Measurements from ENCODE around the gene RUVBL1. TPM values are rescaled to one million over a fixed set of nuclear protein-coding genes. Genes with fewer than 3 reads are reported as not detected.

Gene RUVBL1
- total RNA-seq, 1 donor from 2014 or later, result 68.7 TPM

GRCh38 chr3:128112357-128112968, 11.1 kb downstream of the RUVBL1 start:
- Histone ChIP-seq H3K27me3 (ENCODE audit: control insufficient read depth, insufficient read depth, low read length) (no peaks in the 10 kb centered on the region), H3K4me3 (ENCODE audit: low read depth, low read length) (no peak overlapping the region), H3K36me3 (ENCODE audit: control insufficient read depth, insufficient read depth, low read length) (peaks cover 1% of the 10 kb centered on the region)
- TF ChIP-seq, protein P1, sequence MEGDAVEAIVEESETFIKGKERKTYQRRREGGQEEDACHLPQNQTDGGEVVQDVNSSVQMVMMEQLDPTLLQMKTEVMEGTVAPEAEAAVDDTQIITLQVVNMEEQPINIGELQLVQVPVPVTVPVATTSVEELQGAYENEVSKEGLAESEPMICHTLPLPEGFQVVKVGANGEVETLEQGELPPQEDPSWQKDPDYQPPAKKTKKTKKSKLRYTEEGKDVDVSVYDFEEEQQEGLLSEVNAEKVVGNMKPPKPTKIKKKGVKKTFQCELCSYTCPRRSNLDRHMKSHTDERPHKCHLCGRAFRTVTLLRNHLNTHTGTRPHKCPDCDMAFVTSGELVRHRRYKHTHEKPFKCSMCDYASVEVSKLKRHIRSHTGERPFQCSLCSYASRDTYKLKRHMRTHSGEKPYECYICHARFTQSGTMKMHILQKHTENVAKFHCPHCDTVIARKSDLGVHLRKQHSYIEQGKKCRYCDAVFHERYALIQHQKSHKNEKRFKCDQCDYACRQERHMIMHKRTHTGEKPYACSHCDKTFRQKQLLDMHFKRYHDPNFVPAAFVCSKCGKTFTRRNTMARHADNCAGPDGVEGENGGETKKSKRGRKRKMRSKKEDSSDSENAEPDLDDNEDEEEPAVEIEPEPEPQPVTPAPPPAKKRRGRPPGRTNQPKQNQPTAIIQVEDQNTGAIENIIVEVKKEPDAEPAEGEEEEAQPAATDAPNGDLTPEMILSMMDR (IDR thresholded peaks at IDR 0.05; ENCODE audit: insufficient read depth, low read length, poor library complexity, severe bottlenecking), result no peak
- DNase-seq (ENCODE audit: low read depth), result peak; percentile 76

DNA sequence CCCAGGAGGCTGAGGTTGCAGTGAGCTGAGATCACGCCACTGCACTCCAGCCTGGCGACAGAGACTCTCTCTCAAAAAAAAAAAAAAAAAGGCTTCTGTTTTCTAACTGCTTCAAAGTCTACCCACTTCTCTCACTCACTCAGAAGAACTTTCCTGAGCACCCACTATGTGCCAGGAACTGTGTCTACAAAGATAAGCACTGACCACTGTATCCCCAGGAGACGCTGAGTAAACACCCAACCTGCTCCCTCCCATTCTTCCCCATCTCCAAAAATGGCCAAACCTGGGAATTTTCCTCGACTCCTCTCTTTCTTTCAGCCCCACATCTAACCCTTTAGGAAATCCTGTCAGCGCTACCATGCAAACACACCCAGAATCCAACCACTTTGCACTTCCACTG, 12.5 kb downstream of the RUVBL1 start:
- Histone ChIP-seq H3K4me3 (ENCODE audit: low read depth, low read length) (no peak overlapping the region), H3K27me3 (ENCODE audit: control insufficient read depth, insufficient read depth, low read length) (no peaks in the 10 kb centered on the region), H3K36me3 (ENCODE audit: control insufficient read depth, insufficient read depth, low read length) (peaks cover 1% of the 10 kb centered on the region)
- DNase-seq (ENCODE audit: low read depth), result no peak
- TF ChIP-seq, protein P1 (IDR thresholded peaks at IDR 0.05; ENCODE audit: insufficient read depth, low read length, poor library complexity, severe bottlenecking), result no peak

DNA sequence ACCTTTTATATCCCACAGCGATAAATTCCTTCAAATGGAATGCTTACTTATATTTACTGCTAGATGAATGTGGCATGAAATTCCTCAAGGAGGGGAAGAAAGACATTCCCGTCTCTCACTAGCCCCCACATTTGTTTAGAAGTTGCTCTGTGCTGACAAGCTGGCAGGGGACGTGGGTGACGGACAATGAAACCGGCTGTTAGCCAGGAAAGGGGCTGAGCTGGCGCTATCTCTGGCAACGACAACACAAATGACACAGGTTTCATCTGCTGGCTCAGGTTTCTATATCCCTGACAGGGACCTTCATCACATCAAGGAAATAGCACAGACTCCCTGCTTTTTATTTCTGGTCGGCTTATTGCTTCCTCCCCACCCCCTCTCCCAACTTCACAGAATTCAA, 15.8 kb downstream of the RUVBL1 start:
- TF ChIP-seq, protein P1 (IDR thresholded peaks at IDR 0.05; ENCODE audit: insufficient read depth, low read length, poor library complexity, severe bottlenecking), result no peak
- Histone ChIP-seq H3K4me3 (ENCODE audit: low read depth, low read length) (no peak overlapping the region), H3K27me3 (ENCODE audit: control insufficient read depth, insufficient read depth, low read length) (no peaks in the 10 kb centered on the region), H3K36me3 (ENCODE audit: control insufficient read depth, insufficient read depth, low read length) (peaks cover 1% of the 10 kb centered on the region)
- DNase-seq (ENCODE audit: low read depth), result no peak

DNA sequence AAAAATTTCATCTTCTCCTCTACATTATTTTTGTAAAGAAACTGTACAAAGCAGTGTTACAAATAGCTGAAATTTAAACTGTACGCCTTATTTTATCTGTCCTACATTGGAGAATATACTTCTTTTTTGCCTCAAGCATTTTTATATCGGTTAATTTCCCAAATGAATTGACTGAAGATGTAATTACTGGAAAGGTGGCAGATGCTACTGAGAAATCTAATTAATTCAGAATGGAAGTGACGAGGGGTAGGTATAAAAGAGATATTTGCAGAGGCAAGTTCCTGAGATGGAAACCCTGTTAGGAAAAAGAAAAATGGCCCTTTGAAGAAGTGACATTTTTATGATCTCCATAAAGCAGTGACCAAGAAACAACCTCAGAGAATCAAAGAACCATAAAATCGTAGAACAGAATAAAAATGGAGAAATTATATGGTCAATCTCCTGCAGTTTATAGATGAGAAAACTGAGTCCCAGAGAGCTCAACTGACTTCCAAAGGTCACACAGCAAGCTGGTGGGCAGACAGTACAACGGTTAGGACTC, 20.4 kb downstream of the RUVBL1 start:
- DNase-seq (ENCODE audit: low read depth), result no peak
- TF ChIP-seq, protein P1 (IDR thresholded peaks at IDR 0.05; ENCODE audit: insufficient read depth, low read length, poor library complexity, severe bottlenecking), result no peak
- Histone ChIP-seq H3K27me3 (ENCODE audit: control insufficient read depth, insufficient read depth, low read length) (no peaks in the 10 kb centered on the region), H3K36me3 (ENCODE audit: control insufficient read depth, insufficient read depth, low read length) (no peaks in the 10 kb centered on the region), H3K4me3 (ENCODE audit: low read depth, low read length) (no peak overlapping the region)

DNA sequence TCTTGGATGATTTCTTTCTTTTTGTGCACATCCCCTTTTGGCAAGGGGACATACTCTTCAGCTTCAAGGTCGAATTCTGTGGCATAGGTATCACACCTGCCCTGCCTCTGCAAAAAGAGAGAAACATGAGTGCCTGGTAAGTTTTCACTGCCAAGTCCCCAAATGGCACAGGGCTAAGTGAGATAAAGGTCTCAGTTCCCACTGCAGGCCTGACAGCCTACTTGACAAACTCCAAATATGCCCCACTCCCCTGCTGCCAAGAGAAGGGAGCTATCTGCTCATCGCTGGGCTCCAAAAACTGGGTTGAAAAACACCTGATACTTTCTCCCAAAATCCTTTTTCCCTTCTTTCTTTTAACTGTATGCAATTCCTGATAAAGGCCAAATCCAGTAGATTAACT, 23.0 kb downstream of the RUVBL1 start:
- no peaks in the 10 kb centered on the region for H3K36me3 ChIP-seq (ENCODE audit: control insufficient read depth, insufficient read depth, low read length)
- H3K4me3 ChIP-seq (ENCODE audit: low read depth, low read length), result no peak overlapping the region
- H3K27me3 ChIP-seq (ENCODE audit: control insufficient read depth, insufficient read depth, low read length), result no peaks in the 10 kb centered on the region
- TF ChIP-seq, protein P1 (IDR thresholded peaks at IDR 0.05; ENCODE audit: insufficient read depth, low read length, poor library complexity, severe bottlenecking), result no peak
- no peak for DNase-seq (ENCODE audit: low read depth)

DNA sequence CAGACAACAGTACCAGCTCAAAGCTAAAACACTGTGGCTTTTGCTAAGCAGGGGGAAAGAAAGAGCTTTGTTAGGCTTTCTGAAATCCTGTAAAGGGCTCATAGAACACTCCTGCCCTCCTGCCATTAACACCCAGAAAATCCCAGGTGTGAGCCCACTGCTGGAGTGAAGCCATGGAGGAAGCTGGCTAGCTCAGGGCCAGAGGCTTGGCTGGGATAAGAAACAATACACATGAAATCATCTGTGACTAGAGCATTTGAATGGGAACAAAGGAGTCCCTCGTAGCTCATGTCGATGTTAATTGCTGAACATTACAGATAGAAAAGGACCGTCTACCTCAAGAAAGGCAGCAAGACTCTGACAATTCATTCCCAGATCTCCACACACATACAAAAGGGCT, 23.5 kb downstream of the RUVBL1 start:
- Histone ChIP-seq H3K4me3 (ENCODE audit: low read depth, low read length) (no peak overlapping the region), H3K36me3 (ENCODE audit: control insufficient read depth, insufficient read depth, low read length) (no peaks in the 10 kb centered on the region), H3K27me3 (ENCODE audit: control insufficient read depth, insufficient read depth, low read length) (no peaks in the 10 kb centered on the region)
- TF ChIP-seq, protein P1 (IDR thresholded peaks at IDR 0.05; ENCODE audit: insufficient read depth, low read length, poor library complexity, severe bottlenecking), result no peak
- DNase-seq (ENCODE audit: low read depth), result no peak
